NCI-H82 treated with DMSO at 0.1 percent for 48 hours (cell line): ENCODE results near the gene WDR27.

Source experiments
- DNase-seq: peaks from one replicate; lab custom pipeline; 2025; ENCODE audit not compliant: unreplicated experiment; lab: John Stamatoyannopoulos, UW

The WDR27 gene

GRCh38 chr6:169701954-169702839, at the start of gene WDR27, which contains the start of gene C6orf120:
Gene WDR27 (minus strand): TSS chr6:169702029. CDS start chr6:169689005, 13,024 bp downstream.
Gene C6orf120 (plus strand): TSS chr6:169702126. CDS start chr6:169702460, 334 bp downstream.
- peak; percentile 74 for DNase-seq

GRCh38 chr6:169746556-169746955, 44.7 kb upstream of the WDR27 start:
- no peak for DNase-seq

GRCh38 chr6:169745405-169745804, 43.6 kb upstream of the WDR27 start:
- DNase-seq: no peak

- no peak for DNase-seq
Measured at GRCh38 chr6:169741344-169741743, 39.5 kb upstream of the WDR27 start.

DNA sequence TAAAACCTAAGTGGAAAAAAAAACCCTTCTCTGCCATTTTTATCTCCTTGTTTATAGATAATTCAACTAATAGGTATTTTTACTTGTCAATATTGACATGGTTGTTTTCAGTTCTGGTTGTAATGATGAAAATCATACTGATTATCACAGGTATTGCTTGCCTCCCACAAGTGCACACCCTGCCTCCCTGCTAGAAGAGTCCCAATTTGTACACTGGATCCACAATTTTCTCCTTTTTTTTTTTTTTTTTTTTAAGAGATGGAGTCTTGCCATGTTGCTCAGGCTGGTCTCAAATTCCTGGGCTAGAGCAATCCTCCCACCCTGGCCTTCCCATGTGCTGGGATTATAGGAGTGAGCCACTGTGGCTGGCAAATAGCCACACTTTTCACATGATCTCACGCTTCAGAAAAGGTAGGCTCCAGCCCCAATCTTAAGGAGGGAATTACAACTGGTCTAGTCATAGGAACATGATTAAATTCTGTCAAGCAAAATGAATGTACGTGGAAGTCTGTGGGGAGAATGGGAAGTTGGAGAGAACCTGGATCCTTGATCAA, 37.2 kb upstream of the WDR27 start:
- no peak for DNase-seq

GRCh38 chr6:169738204-169738975, 36.6 kb upstream of the WDR27 start:
- peak; percentile 58 for DNase-seq

- DNase-seq: peak; percentile 33
Measured at GRCh38 chr6:169729961-169730360, 28.1 kb upstream of the WDR27 start.

- DNase-seq: no peak
Measured at GRCh38 chr6:169726963-169727362, 25.1 kb upstream of the WDR27 start.

GRCh38 chr6:169726049-169726400, 24.2 kb upstream of the WDR27 start:
- no peak for DNase-seq

DNA sequence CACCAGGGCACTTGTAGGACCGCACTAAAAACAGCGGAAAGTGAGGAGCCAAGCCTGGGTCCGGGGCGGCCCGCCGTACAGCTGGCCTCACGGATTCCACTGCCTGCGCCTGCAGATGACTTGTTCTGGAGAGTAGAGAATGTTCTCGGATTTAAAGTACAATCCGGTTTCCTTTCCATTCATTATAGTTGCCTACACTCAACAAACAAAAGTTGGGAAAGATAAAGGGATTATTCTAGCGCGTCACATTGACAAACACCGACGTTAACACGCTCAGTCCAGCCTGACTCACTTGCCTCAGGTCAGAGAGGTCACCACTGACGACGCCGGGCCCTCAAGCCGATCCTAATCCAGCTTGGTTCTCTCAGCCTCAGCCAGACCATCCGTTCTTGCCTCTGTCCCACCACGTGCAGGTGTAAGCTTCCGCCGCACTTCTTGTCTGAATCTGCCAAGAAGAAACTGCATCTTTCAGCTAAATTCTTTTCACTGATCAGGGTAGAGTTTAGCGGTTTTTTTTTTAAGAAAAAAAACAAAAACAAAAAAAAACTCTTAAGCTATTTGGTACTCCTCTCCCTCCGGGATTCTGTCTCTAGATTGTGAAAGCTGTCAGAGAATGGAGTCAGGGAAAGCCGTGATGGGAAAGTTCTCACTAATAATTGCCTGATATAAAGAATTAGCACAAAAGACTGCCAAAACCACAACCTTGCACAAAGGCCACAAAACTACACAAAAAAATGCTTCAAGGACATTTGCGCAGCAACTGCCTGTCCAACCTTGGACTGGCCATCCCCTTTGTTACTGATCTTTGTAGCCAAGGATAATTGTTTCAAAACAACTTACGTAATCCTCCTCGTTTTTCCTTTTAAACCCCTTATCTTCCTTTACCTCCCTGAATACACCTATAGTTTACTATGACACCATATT, 23.6 kb upstream of the WDR27 start:
- peak; percentile 42 for DNase-seq

GRCh38 chr6:169724494-169725124, 22.8 kb upstream of the WDR27 start, which contains the start of gene PHF10:
Gene PHF10 (minus strand): TSS chr6:169724500. CDS start chr6:169723931, 569 bp downstream.
- DNase-seq: peak; percentile 33

DNA sequence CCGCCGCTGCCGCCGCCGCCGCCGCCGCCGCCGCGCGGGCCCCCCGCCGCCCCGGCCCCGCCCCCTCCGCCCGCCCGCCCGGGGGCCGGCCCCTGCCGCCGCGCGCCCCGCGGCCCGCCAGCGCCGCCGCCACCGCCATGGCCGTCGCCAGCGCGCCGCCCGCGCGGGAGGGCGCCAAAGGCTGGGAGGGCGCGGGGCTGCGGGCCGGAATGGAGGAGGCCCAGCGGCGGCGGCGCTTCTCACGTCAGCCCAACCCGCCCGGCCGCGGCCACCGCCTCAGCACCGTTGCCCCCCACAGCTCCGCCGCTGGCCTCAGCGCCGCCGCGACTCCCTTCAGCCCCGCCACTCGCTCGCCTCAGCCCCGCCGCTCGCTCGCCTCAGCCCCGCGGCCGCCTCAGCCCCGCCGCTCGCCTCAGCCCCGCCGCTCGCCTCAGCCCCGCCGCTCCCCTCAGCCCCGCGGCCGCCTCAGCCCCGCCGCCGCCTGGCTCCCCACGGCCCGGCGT, 22.2 kb upstream of the WDR27 start:
- DNase-seq: no peak

DNA sequence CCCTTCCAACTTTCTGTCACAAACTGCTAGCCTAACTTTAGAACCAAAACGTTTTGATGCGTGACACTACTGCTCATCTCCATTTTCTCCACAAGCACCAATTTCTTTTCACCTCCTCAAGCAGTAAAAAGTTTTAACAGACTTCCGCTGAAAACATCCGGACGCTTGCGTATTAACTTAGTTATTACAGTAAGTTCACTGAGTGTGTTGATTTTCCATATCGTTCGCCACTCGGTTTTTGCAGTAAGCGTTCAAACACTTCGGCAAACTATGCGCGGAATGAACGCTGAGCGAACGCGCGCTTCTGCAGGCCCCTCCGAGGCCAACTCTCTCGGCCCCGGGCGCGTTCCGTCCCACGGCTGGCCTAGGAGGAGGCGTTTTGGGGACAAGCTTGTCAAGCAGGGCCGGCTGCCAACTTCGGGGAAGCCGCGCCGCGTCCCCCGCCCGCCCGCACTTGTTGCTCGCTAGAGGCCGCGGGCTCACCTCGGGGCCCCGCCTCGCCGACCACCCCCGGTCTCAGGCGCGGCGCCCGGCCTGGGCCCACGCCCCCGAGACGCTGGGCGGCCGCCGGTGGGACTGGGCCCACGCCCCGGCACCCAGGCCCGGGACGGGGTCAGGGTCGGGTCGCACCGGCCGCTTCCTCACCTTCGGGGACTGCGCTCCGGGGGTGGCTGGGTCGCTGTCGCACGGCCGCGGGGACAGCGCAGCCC, 21.5 kb upstream of the WDR27 start:
- no peak for DNase-seq

GRCh38 chr6:169722362-169723199, 20.8 kb upstream of the WDR27 start:
- DNase-seq: no peak

- no peak for DNase-seq
Measured at GRCh38 chr6:169720207-169720855, 18.5 kb upstream of the WDR27 start.

- no peak for DNase-seq
Measured at GRCh38 chr6:169719117-169719516, 17.3 kb upstream of the WDR27 start.

GRCh38 chr6:169714595-169714994, 12.8 kb upstream of the WDR27 start:
- no peak for DNase-seq

DNA sequence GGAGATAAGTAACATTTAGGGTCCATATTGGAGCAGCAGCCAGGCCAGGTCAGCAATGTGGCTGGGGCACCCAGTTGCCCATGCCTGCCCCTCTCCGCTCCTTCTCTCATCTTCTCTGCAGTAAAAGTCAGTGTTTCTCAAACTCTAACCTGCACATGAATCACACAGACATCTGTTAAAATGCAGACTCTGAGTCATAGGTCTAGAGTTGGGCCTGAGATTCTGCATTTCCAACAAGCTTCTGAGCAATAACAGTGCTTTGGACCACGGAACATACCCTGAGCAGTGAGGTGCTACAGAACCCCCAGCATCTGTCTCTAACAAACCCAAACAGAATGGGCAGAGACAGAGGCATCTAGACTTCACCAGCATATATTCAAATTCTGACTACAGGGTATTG, 12.3 kb upstream of the WDR27 start:
- no peak for DNase-seq
